Measurements from ENCODE around the gene COPE.
A peak's percentile ranks its signal among the peaks of the same experiment; 100 is the strongest.

GRCh38 chr19:18929311-18929710 lies 10.1 kb upstream of the COPE start:
- TF ChIP-seq, protein P1, sequence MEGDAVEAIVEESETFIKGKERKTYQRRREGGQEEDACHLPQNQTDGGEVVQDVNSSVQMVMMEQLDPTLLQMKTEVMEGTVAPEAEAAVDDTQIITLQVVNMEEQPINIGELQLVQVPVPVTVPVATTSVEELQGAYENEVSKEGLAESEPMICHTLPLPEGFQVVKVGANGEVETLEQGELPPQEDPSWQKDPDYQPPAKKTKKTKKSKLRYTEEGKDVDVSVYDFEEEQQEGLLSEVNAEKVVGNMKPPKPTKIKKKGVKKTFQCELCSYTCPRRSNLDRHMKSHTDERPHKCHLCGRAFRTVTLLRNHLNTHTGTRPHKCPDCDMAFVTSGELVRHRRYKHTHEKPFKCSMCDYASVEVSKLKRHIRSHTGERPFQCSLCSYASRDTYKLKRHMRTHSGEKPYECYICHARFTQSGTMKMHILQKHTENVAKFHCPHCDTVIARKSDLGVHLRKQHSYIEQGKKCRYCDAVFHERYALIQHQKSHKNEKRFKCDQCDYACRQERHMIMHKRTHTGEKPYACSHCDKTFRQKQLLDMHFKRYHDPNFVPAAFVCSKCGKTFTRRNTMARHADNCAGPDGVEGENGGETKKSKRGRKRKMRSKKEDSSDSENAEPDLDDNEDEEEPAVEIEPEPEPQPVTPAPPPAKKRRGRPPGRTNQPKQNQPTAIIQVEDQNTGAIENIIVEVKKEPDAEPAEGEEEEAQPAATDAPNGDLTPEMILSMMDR (IDR thresholded peaks at IDR 0.05 in 8 of 11, conservative IDR thresholded peaks at IDR 0.05 in 3 of 11) = no peak
- peak in 1 of 3 donors; percentile 64 for TF ChIP-seq POLR2AphosphoS5 (IDR thresholded peaks at IDR 0.05)

Data from spleen (tissue), 7 donors.